ENCODE measurements around the gene TRAF7.
"Not testable (repeated sequence)": the region's sequence is repeated elsewhere in the genome, so short reads cannot be mapped to it uniquely, and the experiment has no call there.

The TRAF7 gene

DNA sequence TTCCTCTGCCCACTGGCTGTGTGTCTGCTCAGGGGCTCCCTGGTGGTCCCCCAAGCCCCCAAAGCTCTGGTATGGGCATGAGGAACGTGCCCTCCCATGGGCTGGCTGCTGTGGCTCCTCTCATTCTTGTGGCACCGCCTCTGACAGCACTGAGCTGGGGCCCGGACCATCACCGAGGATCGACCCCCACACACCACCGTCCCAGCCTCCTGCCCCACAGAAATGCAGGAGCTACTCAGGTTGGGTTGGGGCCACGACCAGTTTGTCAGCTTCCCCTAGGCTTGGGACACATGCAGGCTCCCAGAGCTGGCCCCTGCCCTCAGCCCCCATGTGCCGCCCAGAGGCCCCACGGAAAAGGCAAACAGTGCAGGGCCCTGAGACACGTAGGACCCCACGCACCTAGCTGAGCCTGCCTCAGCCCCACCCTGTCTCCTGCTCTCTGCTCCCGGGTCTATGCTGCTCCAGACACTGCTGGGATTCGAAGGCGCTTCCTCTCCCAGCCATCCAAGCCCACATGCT lies 44.1 kb downstream of the TRAF7 start:
- H4K8ac ChIP-seq (ENCODE audit: low read depth, low read length): no peak overlapping the region
- no peak overlapping the region for H3K4me2 ChIP-seq (ENCODE audit: insufficient read depth, low read length, poor library complexity, severe bottlenecking)
- H3K79me1 ChIP-seq (ENCODE audit: low read depth, low read length): no peaks in the 10 kb centered on the region
- no peak overlapping the region for H3K9ac ChIP-seq (ENCODE audit: low read depth, low read length, poor library complexity)
- no peak overlapping the region for H3K14ac ChIP-seq (ENCODE audit: low read length)
- peak overlapping the region; percentile 43 for H2BK15ac ChIP-seq (ENCODE audit: low read length)
- peaks cover 2 to 30% (median 23%) of the 10 kb centered on the region in 3 experiments for H3K27me3 ChIP-seq (ENCODE audit: control insufficient read depth in 3 of 3, insufficient read depth in 3 of 3, low read depth in 1 of 3, low read length in 3 of 3)
- H2AK5ac ChIP-seq (ENCODE audit: low read depth, low read length): peak overlapping the region; percentile 60
- H3K27ac ChIP-seq (replicated peaks; ENCODE audit: low read length): no peak overlapping the region
- no peaks in the 10 kb centered on the region for H3K36me3 ChIP-seq (replicated peaks in 1 of 2; ENCODE audit: control insufficient read depth in 2 of 2, insufficient read depth in 2 of 2, low read length in 2 of 2)
- H2BK5ac ChIP-seq (ENCODE audit: low read length): no peak overlapping the region
- H3K9me3 ChIP-seq (replicated peaks in 1 of 2; ENCODE audit: control insufficient read depth in 2 of 2, insufficient read depth in 1 of 2, low read depth in 1 of 2, low read length in 2 of 2): peaks cover 0 to 6% of the 10 kb centered on the region in 2 donors
- H4K91ac ChIP-seq (ENCODE audit: low read depth, low read length, poor library complexity): no peak overlapping the region
- DNase-seq (ENCODE audit: low spot score): no peak
- H3K4me3 ChIP-seq (ENCODE audit: low read length in 2 of 2): no peak overlapping the region
- no peak overlapping the region for H2BK12ac ChIP-seq (ENCODE audit: low read length)
- peaks cover 12 to 15% of the 10 kb centered on the region in 2 donors for H3K4me1 ChIP-seq (ENCODE audit: control insufficient read depth in 2 of 2, insufficient read depth in 1 of 2, low read depth in 1 of 2, low read length in 2 of 2)
- no peak overlapping the region for H3K18ac ChIP-seq (ENCODE audit: low read length)
- no peak overlapping the region for H2BK120ac ChIP-seq (ENCODE audit: low read depth, low read length)
- no peak overlapping the region for H3K4ac ChIP-seq (ENCODE audit: low read length)
- no CpG with 5 or more reads among the region's 14 CpGs for WGBS, 2 donors (ENCODE audit: extremely low coverage in 2 of 2, insufficient read length in 2 of 2, insufficient replicate concordance in 1 of 2)
- peak overlapping the region; percentile 10 for H3K23ac ChIP-seq (ENCODE audit: low read depth, low read length, poor library complexity)
- H2AFZ ChIP-seq (ENCODE audit: low read length): no peak overlapping the region

DNA sequence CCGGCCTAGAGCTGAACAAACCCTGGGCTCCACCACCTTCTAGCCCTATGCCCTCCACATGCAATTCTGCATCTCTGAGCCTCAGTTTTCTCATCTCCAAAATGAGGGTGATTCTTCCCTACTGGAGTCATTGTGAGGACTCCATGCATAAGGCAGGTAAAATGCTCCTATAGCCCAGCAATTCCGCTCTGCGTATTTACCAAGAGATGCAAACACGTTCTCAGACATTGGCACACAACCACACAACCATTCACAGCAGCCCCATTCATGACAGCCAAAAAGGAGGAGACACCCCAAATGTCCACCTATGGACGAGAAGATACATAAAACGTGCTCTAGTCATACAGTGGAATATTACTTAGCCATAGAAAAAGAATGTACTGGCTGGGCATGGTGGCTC lies 44.7 kb downstream of the TRAF7 start:
- H3K9me3 ChIP-seq (replicated peaks in 1 of 2; ENCODE audit: control insufficient read depth in 2 of 2, insufficient read depth in 1 of 2, low read depth in 1 of 2, low read length in 2 of 2): peaks cover 0 to 6% of the 10 kb centered on the region in 2 donors
- no peak overlapping the region for H4K8ac ChIP-seq (ENCODE audit: low read depth, low read length)
- H2BK12ac ChIP-seq (ENCODE audit: low read length): no peak overlapping the region
- DNase-seq (ENCODE audit: low spot score): no peak
- H3K4ac ChIP-seq (ENCODE audit: low read length): no peak overlapping the region
- peaks cover 6 to 9% of the 10 kb centered on the region in 2 donors for H3K4me1 ChIP-seq (ENCODE audit: control insufficient read depth in 2 of 2, insufficient read depth in 1 of 2, low read depth in 1 of 2, low read length in 2 of 2)
- H2AFZ ChIP-seq (ENCODE audit: low read length): no peak overlapping the region
- H2BK120ac ChIP-seq (ENCODE audit: low read depth, low read length): no peak overlapping the region
- no peak overlapping the region for H3K4me3 ChIP-seq (ENCODE audit: low read length in 2 of 2)
- H2AK5ac ChIP-seq (ENCODE audit: low read depth, low read length): peak overlapping the region; percentile 37
- H3K79me1 ChIP-seq (ENCODE audit: low read depth, low read length): no peaks in the 10 kb centered on the region
- no peak overlapping the region for H3K23ac ChIP-seq (ENCODE audit: low read depth, low read length, poor library complexity)
- H3K36me3 ChIP-seq (replicated peaks in 1 of 2; ENCODE audit: control insufficient read depth in 2 of 2, insufficient read depth in 2 of 2, low read length in 2 of 2): no peaks in the 10 kb centered on the region
- no peak overlapping the region for H3K14ac ChIP-seq (ENCODE audit: low read length)
- WGBS, 2 donors (ENCODE audit: extremely low coverage in 2 of 2, insufficient read length in 2 of 2, insufficient replicate concordance in 1 of 2): no CpG with 5 or more reads among the region's 6 CpGs
- H2BK15ac ChIP-seq (ENCODE audit: low read length): no peak overlapping the region
- no peak overlapping the region for H2BK5ac ChIP-seq (ENCODE audit: low read length)
- H4K91ac ChIP-seq (ENCODE audit: low read depth, low read length, poor library complexity): no peak overlapping the region
- H3K4me2 ChIP-seq (ENCODE audit: insufficient read depth, low read length, poor library complexity, severe bottlenecking): no peak overlapping the region
- H3K27me3 ChIP-seq (ENCODE audit: control insufficient read depth in 3 of 3, insufficient read depth in 3 of 3, low read depth in 1 of 3, low read length in 3 of 3): peaks cover 2 to 23% (median 23%) of the 10 kb centered on the region in 3 experiments
- H3K18ac ChIP-seq (ENCODE audit: low read length): no peak overlapping the region
- H3K27ac ChIP-seq (replicated peaks; ENCODE audit: low read length): no peak overlapping the region
- H3K9ac ChIP-seq (ENCODE audit: low read depth, low read length, poor library complexity): no peak overlapping the region

DNA sequence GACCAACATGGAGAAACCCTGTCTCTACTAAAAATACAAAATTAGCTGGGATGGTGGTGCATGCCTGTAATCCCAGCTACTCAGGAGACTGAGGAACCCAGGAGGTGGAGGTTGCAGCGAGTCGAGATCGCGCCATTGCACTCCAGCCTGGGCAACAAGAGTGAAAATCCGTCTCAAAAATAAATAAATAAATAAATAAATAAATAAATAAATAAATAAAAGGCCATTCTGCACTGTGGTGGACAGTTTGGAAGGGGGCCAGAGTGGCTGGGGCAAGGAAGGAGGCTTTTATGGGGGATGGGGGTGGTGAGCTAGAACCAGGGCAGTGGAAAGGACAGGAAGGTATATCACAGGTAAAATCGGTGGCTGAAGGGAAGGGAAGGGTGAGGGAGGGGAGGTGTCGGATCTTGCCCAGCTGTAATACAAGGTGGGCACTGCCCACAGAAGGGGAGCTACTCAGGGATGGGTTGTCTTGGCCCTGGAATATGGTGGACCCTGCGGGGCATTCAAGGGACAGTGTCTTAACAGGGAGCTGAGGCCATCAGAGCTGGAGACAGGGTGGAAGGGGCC lies 47.6 kb downstream of the TRAF7 start:
- Histone ChIP-seq H3K27me3 (ENCODE audit: control insufficient read depth in 3 of 3, insufficient read depth in 3 of 3, low read depth in 1 of 3, low read length in 3 of 3) (peaks cover 0 to 16% (median 8%) of the 10 kb centered on the region in 3 experiments), H3K36me3 (replicated peaks in 1 of 2; ENCODE audit: control insufficient read depth in 2 of 2, insufficient read depth in 2 of 2, low read length in 2 of 2) (peaks cover 19 to 21% of the 10 kb centered on the region in 2 donors), H3K79me1 (ENCODE audit: low read depth, low read length) (peaks cover 16% of the 10 kb centered on the region), H2BK15ac (ENCODE audit: low read length) (peak overlapping the region; percentile 5)
- not testable (repeated sequence) for H4K8ac ChIP-seq (ENCODE audit: low read depth, low read length); H3K4ac ChIP-seq (ENCODE audit: low read length); H4K91ac ChIP-seq (ENCODE audit: low read depth, low read length, poor library complexity); H2BK12ac ChIP-seq (ENCODE audit: low read length); H3K9ac ChIP-seq (ENCODE audit: low read depth, low read length, poor library complexity); H3K27ac ChIP-seq (replicated peaks; ENCODE audit: low read length); H3K23ac ChIP-seq (ENCODE audit: low read depth, low read length, poor library complexity); H2BK5ac ChIP-seq (ENCODE audit: low read length); H2BK120ac ChIP-seq (ENCODE audit: low read depth, low read length); H3K4me1 ChIP-seq (ENCODE audit: control insufficient read depth in 2 of 2, insufficient read depth in 1 of 2, low read depth in 1 of 2, low read length in 2 of 2); H2AFZ ChIP-seq (ENCODE audit: low read length); H3K9me3 ChIP-seq (replicated peaks in 1 of 2; ENCODE audit: control insufficient read depth in 2 of 2, insufficient read depth in 1 of 2, low read depth in 1 of 2, low read length in 2 of 2); H3K4me2 ChIP-seq (ENCODE audit: insufficient read depth, low read length, poor library complexity, severe bottlenecking); H3K14ac ChIP-seq (ENCODE audit: low read length); H2AK5ac ChIP-seq (ENCODE audit: low read depth, low read length); DNase-seq (ENCODE audit: low spot score); H3K18ac ChIP-seq (ENCODE audit: low read length); H3K4me3 ChIP-seq (ENCODE audit: low read length in 2 of 2)
- no CpG with 5 or more reads among the region's 8 CpGs for WGBS, 2 donors (ENCODE audit: extremely low coverage in 2 of 2, insufficient read length in 2 of 2, insufficient replicate concordance in 1 of 2)

DNA sequence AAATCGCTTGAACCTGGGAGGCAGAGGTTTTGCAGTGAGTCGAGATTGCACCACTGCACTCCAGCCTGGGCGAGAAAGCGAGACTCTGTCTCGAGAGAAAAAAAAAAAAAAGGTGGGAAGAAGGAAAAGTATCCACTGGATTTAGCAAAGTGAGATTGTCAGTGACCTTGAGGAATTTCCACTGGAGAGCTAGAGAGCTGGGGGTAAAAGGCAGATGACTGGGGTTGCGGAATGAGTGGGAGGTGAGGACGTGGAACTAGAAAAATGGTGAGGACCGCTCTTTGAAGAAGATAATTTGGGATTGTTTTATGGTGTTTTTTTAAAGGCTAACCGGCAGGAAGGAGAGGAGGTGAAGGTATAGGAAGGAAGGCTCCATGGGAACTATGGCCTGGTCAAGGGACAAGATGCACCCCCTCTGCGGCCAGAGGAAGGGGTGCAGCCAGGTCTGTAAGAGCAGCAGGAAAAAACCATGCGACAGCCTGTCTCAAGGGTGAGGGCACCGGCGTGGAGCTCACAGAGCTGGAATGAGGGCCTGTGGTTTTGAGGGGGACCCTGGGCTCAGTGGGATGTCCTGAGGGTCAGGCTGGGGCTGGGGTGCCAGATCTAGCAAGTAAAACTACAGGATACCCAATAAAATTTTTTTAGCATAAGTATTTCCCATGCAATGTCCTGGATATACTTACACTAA lies 49.0 kb downstream of the TRAF7 start:
- no peak overlapping the region for H3K14ac ChIP-seq (ENCODE audit: low read length)
- H3K4ac ChIP-seq (ENCODE audit: low read length): no peak overlapping the region
- H2AK5ac ChIP-seq (ENCODE audit: low read depth, low read length): peak overlapping the region; percentile 28
- H2BK5ac ChIP-seq (ENCODE audit: low read length): peak overlapping the region; percentile 98
- H4K8ac ChIP-seq (ENCODE audit: low read depth, low read length): no peak overlapping the region
- H3K4me1 ChIP-seq (ENCODE audit: control insufficient read depth in 2 of 2, insufficient read depth in 1 of 2, low read depth in 1 of 2, low read length in 2 of 2): peaks cover 6 to 9% of the 10 kb centered on the region in 2 donors
- H2BK12ac ChIP-seq (ENCODE audit: low read length): no peak overlapping the region
- WGBS, 2 donors (ENCODE audit: extremely low coverage in 2 of 2, insufficient read length in 2 of 2, insufficient replicate concordance in 1 of 2): 100% methylated on average over 3 of the region's 13 CpGs; no CpG with 5 or more reads in 1 of the 2 donors
- H3K36me3 ChIP-seq (replicated peaks in 1 of 2; ENCODE audit: control insufficient read depth in 2 of 2, insufficient read depth in 2 of 2, low read length in 2 of 2): peaks cover 28 to 35% of the 10 kb centered on the region in 2 donors
- peaks cover 0 to 8% (median 2%) of the 10 kb centered on the region in 3 experiments for H3K27me3 ChIP-seq (ENCODE audit: control insufficient read depth in 3 of 3, insufficient read depth in 3 of 3, low read depth in 1 of 3, low read length in 3 of 3)
- peak overlapping the region; percentile 97 for H2AFZ ChIP-seq (ENCODE audit: low read length)
- peaks cover 18% of the 10 kb centered on the region for H3K79me1 ChIP-seq (ENCODE audit: low read depth, low read length)
- DNase-seq (ENCODE audit: low spot score): no peak
- no peak overlapping the region for H2BK120ac ChIP-seq (ENCODE audit: low read depth, low read length)
- no peak overlapping the region for H3K27ac ChIP-seq (replicated peaks; ENCODE audit: low read length)
- peak overlapping the region; percentile 51 for H3K4me2 ChIP-seq (ENCODE audit: insufficient read depth, low read length, poor library complexity, severe bottlenecking)
- no peak overlapping the region for H3K9ac ChIP-seq (ENCODE audit: low read depth, low read length, poor library complexity)
- H3K18ac ChIP-seq (ENCODE audit: low read length): no peak overlapping the region
- H3K23ac ChIP-seq (ENCODE audit: low read depth, low read length, poor library complexity): no peak overlapping the region
- H4K91ac ChIP-seq (ENCODE audit: low read depth, low read length, poor library complexity): no peak overlapping the region
- peak overlapping the region; percentile 71 for H2BK15ac ChIP-seq (ENCODE audit: low read length)
- peaks cover 0 to 6% of the 10 kb centered on the region in 2 donors for H3K9me3 ChIP-seq (replicated peaks in 1 of 2; ENCODE audit: control insufficient read depth in 2 of 2, insufficient read depth in 1 of 2, low read depth in 1 of 2, low read length in 2 of 2)
- peak overlapping the region; percentile 90 to 97 for H3K4me3 ChIP-seq (ENCODE audit: low read length in 2 of 2)
